ENCODE results near the gene DLEC1. TPM values are rescaled to one million over a fixed set of nuclear protein-coding genes. Genes with fewer than 3 reads are reported as not detected.

DLEC1 gene
- total RNA-seq, 4 donors from 2014 or later, result 0.44 to 1.7 (median 1.5) TPM

DNA sequence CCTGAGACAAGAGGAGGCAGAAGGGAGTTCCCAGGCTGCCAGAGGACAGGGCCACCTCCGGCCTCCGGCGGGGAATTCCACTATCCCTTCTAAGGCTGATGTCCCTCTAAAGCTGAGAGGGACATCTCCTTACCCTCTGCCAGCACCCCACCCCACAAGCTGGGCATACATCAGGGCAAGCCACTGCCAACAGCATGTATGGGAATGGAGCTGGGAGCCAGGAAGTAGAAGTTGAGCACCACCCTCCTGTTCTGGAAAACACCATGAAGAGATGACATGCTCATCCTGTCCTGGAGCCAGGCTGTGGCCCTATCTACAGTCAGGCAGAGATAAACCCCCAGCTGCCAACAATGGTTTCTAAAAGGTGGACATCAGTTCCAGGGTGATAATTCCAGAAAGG is 16.7 kb upstream of the DLEC1 start:
- H3K27ac ChIP-seq, result no peak overlapping the region

DNA sequence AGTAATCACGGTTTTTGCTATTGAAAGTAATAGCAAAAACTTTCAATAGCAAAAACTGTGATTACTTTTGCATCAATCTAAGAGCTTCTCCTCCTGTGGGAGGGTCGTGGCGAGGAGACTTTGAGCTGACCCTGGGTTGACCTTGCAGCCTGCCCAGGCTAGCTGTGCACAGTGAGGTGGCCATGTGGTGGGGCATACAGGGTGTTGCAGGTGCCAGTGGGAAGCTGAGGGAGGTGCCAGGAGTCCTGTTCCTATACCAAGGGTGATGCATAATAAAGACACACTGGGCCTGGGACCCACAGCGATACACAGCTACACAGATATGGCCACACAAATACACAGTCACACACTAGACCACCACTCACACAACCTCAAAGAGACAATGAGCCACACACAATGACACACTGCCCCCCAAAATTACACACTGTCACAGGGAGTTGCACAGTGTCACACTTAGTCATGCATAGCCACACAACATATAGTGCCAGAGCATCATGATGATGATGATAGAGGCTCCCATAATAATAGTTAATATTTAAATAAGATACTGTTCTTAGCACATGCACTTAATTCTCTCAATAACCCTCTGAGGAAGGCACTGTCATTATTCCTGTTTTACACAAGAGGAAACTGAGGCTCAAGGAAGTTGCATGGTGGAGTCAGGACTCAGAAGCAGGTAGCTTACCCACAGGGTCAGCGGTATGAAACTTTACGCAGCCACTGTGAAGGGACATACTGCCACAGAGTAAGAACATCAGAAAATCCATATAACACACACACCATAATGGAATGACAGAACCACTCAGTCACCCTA is 15.9 kb upstream of the DLEC1 start:
- Histone ChIP-seq H3K9me3 (no peaks in the 10 kb centered on the region), H3K27ac (no peak overlapping the region), H3K36me3 (peaks cover 3 to 4% of the 10 kb centered on the region in 2 donors), H3K27me3 (no peaks in the 10 kb centered on the region), H3K4me3 (replicated peaks in 1 of 3) (peak overlapping the region in 1 of 3 donors; percentile 56), H3K4me1 (peaks cover 17% of the 10 kb centered on the region in 2 donors)
- TF ChIP-seq, protein P1, sequence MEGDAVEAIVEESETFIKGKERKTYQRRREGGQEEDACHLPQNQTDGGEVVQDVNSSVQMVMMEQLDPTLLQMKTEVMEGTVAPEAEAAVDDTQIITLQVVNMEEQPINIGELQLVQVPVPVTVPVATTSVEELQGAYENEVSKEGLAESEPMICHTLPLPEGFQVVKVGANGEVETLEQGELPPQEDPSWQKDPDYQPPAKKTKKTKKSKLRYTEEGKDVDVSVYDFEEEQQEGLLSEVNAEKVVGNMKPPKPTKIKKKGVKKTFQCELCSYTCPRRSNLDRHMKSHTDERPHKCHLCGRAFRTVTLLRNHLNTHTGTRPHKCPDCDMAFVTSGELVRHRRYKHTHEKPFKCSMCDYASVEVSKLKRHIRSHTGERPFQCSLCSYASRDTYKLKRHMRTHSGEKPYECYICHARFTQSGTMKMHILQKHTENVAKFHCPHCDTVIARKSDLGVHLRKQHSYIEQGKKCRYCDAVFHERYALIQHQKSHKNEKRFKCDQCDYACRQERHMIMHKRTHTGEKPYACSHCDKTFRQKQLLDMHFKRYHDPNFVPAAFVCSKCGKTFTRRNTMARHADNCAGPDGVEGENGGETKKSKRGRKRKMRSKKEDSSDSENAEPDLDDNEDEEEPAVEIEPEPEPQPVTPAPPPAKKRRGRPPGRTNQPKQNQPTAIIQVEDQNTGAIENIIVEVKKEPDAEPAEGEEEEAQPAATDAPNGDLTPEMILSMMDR (IDR thresholded peaks at IDR 0.05), result no peak
- no peak for TF ChIP-seq POLR2A (IDR thresholded peaks at IDR 0.05)
- 92 to 93% methylated on average over 6 of the region's 6 CpGs for WGBS, 2 donors
- intact Hi-C loops (cut with DNase I), result no loop called here
- DNase-seq, result no peak

More for the DNA sequence above, 16.7 kb upstream of the DLEC1 start:
- H3K27me3 ChIP-seq, result no peaks in the 10 kb centered on the region
- intact Hi-C loops (cut with DNase I), result no loop called here
- H3K9me3 ChIP-seq, result no peaks in the 10 kb centered on the region
- DNase-seq, result no peak
- no peak overlapping the region for H3K4me3 ChIP-seq (replicated peaks in 1 of 3)
- peaks cover 3 to 9% of the 10 kb centered on the region in 2 donors for H3K36me3 ChIP-seq
- 93% methylated on average over 3 of the region's 3 CpGs; no CpG with 5 or more reads in 1 of the 2 donors for WGBS, 2 donors
- no peak for TF ChIP-seq POLR2A (IDR thresholded peaks at IDR 0.05)
- TF ChIP-seq, protein P1 (IDR thresholded peaks at IDR 0.05), result no peak
- peaks cover 17% of the 10 kb centered on the region in 2 donors for H3K4me1 ChIP-seq

DNA sequence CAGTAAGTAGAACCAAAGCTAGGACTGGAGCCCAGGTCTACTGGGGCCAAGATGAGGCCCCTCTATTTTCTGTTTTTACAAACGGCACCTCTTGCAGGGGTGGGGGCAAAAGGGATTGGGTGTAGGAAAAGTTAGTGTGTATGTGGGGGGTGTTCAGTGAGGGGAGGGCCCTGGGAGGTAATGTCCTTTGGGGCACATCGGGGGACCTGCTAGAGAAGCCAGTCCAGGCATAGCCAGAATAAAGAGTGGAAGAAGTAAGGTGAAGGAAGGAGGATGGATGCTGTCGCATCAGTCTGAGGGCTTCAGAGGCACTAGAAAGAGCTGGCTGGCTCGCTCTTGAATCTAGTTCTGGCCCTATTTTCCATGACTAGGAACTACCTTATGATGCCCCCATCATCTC is 12.2 kb upstream of the DLEC1 start:
- 85 to 94% methylated on average over 4 of the region's 4 CpGs for WGBS, 2 donors
- intact Hi-C loops (cut with DNase I), result no loop called here
- peaks cover 38 to 42% of the 10 kb centered on the region in 2 donors for H3K4me1 ChIP-seq
- no peaks in the 10 kb centered on the region for H3K9me3 ChIP-seq
- H3K36me3 ChIP-seq, result no peaks in the 10 kb centered on the region
- no peak overlapping the region for H3K27ac ChIP-seq
- TF ChIP-seq, protein P1 (IDR thresholded peaks at IDR 0.05), result no peak
- TF ChIP-seq POLR2A (IDR thresholded peaks at IDR 0.05), result no peak
- no peak for DNase-seq
- no peaks in the 10 kb centered on the region for H3K27me3 ChIP-seq
- no peak overlapping the region for H3K4me3 ChIP-seq (replicated peaks in 1 of 3)

DNA sequence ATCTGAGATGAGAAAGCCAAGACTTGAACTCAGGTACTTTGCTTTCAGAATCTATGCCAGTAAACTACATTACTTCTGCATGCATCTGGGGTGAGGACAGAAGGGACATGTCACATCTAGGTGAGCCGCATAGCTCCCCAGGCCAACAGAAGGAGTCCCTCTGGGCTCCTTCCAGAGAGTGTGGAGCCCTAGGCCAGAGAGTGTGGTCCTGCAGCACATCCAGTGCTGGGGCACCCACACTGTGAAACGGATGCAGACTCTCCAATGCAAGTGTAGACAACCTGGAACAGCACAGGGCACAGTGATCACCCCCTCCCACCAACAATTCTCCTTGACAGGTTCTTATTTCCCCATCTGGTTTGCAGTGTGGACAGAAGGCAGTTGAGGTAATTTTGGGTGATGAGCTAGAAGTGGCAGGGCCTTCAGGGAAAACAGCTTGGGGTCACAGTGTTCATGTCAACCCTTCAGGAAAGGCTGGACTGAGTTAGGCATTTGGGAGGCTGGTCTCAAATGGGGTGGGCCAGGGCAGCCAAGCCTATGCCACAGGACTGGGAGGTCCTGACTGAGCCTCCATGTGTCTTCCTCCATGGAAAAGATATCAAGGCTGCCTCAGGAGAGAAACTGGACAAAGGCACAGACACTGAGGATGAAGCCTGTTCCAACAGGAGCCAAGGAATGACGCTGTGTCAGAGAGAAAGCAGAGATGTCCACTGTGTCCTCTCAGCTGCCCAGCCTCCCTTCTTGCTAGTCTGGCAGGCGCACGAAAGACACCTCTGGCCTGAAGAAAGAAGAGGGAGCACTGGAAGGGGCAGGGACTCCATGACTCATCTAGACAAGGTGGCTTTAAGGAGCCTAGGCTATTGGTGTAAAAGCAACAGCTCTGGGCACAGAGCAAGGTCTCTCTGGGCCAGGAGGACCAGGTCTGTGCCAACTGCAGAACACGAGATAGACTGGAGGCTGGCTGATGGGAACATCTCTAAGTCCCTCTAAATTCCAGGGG is 11.2 kb upstream of the DLEC1 start:
- DNase-seq, result no peak
- peaks cover 39 to 42% of the 10 kb centered on the region in 2 donors for H3K4me1 ChIP-seq

More for the DNA sequence above, 11.2 kb upstream of the DLEC1 start:
- intact Hi-C loops (cut with DNase I), result no loop called here
- no peak for TF ChIP-seq POLR2A (IDR thresholded peaks at IDR 0.05)
- TF ChIP-seq, protein P1 (IDR thresholded peaks at IDR 0.05), result no peak
- 88 to 92% methylated on average over 6 of the region's 6 CpGs for WGBS, 2 donors
- no peaks in the 10 kb centered on the region for H3K9me3 ChIP-seq
- peak overlapping the region in 2 of 3 donors; percentile 81 to 94 for H3K27ac ChIP-seq
- H3K36me3 ChIP-seq, result no peaks in the 10 kb centered on the region
- H3K27me3 ChIP-seq, result no peaks in the 10 kb centered on the region
- no peak overlapping the region for H3K4me3 ChIP-seq (replicated peaks in 1 of 3)
